HCT116 (cell line): ENCODE data around the gene SSUH2.

Source experiments
- EZH2 ChIP-seq: fragments of 200-600 bp; sonication (generic); IDR thresholded peaks from 2 replicates; pipeline ENCODE4 v1.6.1; 2017; ENCODE audit warnings: antibody characterized with exemption, mixed run types
- EZH2phosphoT487 ChIP-seq: fragments of 200-600 bp; IDR thresholded peaks from 2 replicates; pipeline ENCODE4 v1.6.1; 2018; ENCODE audit warnings: antibody characterized with exemption, borderline replicate concordance
- POLR2A ChIP-seq: IDR thresholded peaks from 2 replicates; pipeline ENCODE4 v1.7.0; 2011; ENCODE audit warnings: borderline replicate concordance; ENCODE audit not compliant: insufficient read depth, insufficient read length; ENCODE audit errors: extremely low read depth
- POLR2AphosphoS5 ChIP-seq: IDR thresholded peaks from 2 replicates; pipeline ENCODE4 v1.6.1; 2011; ENCODE audit warnings: mild to moderate bottlenecking, low read depth, low read length, moderate library complexity
- RAD21 ChIP-seq: IDR thresholded peaks from 2 replicates; pipeline ENCODE4 v1.6.1; 2012; ENCODE audit warnings: low read depth, mild to moderate bottlenecking
- SP1 ChIP-seq: IDR thresholded peaks from 2 replicates; pipeline ENCODE4 v1.6.1; 2012; ENCODE audit warnings: low read depth
- TCF7L2 ChIP-seq: IDR thresholded peaks from 2 replicates; pipeline ENCODE4 v1.7.0; 2011; ENCODE audit warnings: borderline replicate concordance, inconsistent platforms; ENCODE audit not compliant: insufficient read depth, insufficient read length; ENCODE audit errors: extremely low read depth
- ZFX ChIP-seq: fragments of 450-650 bp; IDR thresholded peaks from 2 replicates; pipeline ENCODE4 v1.6.1; 2017
- ZNF274 ChIP-seq: fragments of 200-500 bp; sonication (Bioruptor generic); IDR thresholded peaks from 2 replicates; pipeline ENCODE4 v1.6.1; 2014; ENCODE audit warnings: mild to moderate bottlenecking, low read depth, low read length, inconsistent platforms
- TF ChIP-seq, protein P1 (sequence below), 3 experiments: fragments of 200-600 bp in 1 of 3; sonication (generic) in 1 of 3; IDR thresholded peaks in 2 of 3; conservative IDR thresholded peaks in 1 of 3; 2 replicates each; pipeline ENCODE4 v1.5.1; 2012 to 2017; ENCODE audit warnings: low read depth in 2 of 3, low read length in 2 of 3, antibody characterized with exemption in 1 of 3, borderline replicate concordance in 1 of 3, control low read depth in 1 of 3, mild to moderate bottlenecking in 1 of 3, mixed read lengths in 1 of 3, mixed run types in 1 of 3, moderate library complexity in 1 of 3; ENCODE audit not compliant: insufficient read depth in 1 of 3
- TF ChIP-seq, protein P2 (sequence below): IDR thresholded peaks from 2 replicates; pipeline ENCODE4 v1.6.1; 2011; ENCODE audit warnings: mild to moderate bottlenecking, low read length, moderate library complexity; ENCODE audit not compliant: insufficient replicate concordance; ENCODE audit errors: extremely low read depth
- TF ChIP-seq, protein P3 (sequence below): IDR thresholded peaks from 2 replicates; pipeline ENCODE4 v1.6.1; 2012
- TF ChIP-seq, protein P4 (sequence below): IDR thresholded peaks from 2 replicates; pipeline ENCODE4 v1.6.1; 2012; ENCODE audit warnings: low read depth

DNA sequence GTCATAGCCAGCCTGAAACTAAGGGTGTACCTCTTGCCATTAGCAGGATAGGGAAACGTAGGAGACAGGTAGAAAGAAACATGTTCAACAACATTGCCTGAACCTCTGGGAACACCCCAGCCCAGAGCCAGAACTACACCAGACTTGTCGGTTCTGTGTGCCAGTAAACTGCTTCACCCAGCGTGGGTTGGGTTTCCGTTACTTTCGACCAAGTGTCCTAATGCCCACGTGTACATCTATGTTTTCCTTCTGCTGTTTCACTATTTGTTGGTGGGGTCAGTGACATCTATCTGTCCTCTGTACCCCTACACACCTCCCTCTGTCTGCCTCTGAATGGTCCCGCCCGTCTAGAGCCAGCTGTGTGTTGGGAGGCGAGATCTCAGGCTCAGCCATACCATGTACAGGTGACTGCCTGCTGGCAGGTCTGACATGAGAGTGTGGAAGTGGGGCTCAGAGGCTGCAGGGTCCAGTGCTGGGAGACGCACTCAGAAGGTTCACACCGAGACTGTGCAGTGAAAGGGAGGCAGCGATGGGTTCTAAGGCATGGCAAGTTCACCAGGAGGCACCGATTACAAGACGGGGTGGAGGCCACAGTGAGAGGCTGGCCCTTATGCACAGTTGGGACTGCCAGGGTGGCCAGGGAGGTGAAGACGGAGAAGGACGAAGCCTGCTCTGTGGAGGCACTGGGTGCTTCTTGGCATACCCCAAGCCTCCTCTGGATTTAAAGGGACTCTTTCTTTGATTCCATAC lies 36.4 kb downstream of the SSUH2 start:
- TF ChIP-seq POLR2AphosphoS5 (no peak), ZFX (no peak), EZH2 (no peak), ZNF274 (no peak), EZH2phosphoT487 (no peak), POLR2A (no peak), RAD21 (no peak), SP1 (no peak), TCF7L2 (no peak)
- TF ChIP-seq, protein P1, sequence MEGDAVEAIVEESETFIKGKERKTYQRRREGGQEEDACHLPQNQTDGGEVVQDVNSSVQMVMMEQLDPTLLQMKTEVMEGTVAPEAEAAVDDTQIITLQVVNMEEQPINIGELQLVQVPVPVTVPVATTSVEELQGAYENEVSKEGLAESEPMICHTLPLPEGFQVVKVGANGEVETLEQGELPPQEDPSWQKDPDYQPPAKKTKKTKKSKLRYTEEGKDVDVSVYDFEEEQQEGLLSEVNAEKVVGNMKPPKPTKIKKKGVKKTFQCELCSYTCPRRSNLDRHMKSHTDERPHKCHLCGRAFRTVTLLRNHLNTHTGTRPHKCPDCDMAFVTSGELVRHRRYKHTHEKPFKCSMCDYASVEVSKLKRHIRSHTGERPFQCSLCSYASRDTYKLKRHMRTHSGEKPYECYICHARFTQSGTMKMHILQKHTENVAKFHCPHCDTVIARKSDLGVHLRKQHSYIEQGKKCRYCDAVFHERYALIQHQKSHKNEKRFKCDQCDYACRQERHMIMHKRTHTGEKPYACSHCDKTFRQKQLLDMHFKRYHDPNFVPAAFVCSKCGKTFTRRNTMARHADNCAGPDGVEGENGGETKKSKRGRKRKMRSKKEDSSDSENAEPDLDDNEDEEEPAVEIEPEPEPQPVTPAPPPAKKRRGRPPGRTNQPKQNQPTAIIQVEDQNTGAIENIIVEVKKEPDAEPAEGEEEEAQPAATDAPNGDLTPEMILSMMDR (IDR thresholded peaks at IDR 0.05 in 2 of 3, conservative IDR thresholded peaks at IDR 0.05 in 1 of 3; ENCODE audit: borderline replicate concordance in 1 of 3, insufficient read depth in 1 of 3, low read depth in 2 of 3, low read length in 2 of 3): no peak
- TF ChIP-seq, protein P2, sequence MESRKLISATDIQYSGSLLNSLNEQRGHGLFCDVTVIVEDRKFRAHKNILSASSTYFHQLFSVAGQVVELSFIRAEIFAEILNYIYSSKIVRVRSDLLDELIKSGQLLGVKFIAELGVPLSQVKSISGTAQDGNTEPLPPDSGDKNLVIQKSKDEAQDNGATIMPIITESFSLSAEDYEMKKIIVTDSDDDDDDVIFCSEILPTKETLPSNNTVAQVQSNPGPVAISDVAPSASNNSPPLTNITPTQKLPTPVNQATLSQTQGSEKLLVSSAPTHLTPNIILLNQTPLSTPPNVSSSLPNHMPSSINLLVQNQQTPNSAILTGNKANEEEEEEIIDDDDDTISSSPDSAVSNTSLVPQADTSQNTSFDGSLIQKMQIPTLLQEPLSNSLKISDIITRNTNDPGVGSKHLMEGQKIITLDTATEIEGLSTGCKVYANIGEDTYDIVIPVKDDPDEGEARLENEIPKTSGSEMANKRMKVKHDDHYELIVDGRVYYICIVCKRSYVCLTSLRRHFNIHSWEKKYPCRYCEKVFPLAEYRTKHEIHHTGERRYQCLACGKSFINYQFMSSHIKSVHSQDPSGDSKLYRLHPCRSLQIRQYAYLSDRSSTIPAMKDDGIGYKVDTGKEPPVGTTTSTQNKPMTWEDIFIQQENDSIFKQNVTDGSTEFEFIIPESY: no peak
- TF ChIP-seq, protein P3, sequence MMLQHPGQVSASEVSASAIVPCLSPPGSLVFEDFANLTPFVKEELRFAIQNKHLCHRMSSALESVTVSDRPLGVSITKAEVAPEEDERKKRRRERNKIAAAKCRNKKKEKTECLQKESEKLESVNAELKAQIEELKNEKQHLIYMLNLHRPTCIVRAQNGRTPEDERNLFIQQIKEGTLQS: no peak
- TF ChIP-seq, protein P4, sequence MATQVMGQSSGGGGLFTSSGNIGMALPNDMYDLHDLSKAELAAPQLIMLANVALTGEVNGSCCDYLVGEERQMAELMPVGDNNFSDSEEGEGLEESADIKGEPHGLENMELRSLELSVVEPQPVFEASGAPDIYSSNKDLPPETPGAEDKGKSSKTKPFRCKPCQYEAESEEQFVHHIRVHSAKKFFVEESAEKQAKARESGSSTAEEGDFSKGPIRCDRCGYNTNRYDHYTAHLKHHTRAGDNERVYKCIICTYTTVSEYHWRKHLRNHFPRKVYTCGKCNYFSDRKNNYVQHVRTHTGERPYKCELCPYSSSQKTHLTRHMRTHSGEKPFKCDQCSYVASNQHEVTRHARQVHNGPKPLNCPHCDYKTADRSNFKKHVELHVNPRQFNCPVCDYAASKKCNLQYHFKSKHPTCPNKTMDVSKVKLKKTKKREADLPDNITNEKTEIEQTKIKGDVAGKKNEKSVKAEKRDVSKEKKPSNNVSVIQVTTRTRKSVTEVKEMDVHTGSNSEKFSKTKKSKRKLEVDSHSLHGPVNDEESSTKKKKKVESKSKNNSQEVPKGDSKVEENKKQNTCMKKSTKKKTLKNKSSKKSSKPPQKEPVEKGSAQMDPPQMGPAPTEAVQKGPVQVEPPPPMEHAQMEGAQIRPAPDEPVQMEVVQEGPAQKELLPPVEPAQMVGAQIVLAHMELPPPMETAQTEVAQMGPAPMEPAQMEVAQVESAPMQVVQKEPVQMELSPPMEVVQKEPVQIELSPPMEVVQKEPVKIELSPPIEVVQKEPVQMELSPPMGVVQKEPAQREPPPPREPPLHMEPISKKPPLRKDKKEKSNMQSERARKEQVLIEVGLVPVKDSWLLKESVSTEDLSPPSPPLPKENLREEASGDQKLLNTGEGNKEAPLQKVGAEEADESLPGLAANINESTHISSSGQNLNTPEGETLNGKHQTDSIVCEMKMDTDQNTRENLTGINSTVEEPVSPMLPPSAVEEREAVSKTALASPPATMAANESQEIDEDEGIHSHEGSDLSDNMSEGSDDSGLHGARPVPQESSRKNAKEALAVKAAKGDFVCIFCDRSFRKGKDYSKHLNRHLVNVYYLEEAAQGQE: no peak
